NT2/D1 (cell line): ENCODE measurements around the gene NUDT11.

Experiments used
- SUZ12 ChIP-seq: IDR thresholded peaks from 2 replicates; pipeline ENCODE4 v1.6.1; 2011; ENCODE audit not compliant: insufficient read length, insufficient read depth; ENCODE audit errors: extremely low read depth
- YY1 ChIP-seq: IDR thresholded peaks from 2 replicates; pipeline ENCODE4 v1.6.1; 2011; ENCODE audit not compliant: insufficient read length, insufficient read depth

DNA sequence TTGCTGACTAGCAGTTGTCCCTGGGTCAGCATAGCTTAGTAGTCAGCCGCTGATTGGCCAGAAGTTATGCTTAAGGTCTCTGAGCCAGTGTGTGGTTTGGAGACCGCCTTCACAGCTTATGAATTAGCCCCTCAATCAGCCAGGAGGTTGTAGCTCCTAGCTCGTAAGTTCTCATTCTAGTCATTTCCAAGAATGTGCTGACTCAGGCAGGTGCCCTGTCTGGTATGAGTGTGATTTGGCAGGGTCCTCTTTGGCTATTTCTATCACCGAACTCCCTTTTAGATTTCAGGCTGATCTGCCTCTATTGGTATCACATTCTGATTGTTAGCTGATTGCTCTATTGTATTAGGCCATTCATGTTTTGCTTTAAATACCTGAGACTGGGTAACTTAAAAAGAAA, 33.1 kb downstream of the NUDT11 start:
- TF ChIP-seq SUZ12 (no peak), YY1 (no peak)
